ENCODE measurements around the gene UROS.

Gene UROS

DNA sequence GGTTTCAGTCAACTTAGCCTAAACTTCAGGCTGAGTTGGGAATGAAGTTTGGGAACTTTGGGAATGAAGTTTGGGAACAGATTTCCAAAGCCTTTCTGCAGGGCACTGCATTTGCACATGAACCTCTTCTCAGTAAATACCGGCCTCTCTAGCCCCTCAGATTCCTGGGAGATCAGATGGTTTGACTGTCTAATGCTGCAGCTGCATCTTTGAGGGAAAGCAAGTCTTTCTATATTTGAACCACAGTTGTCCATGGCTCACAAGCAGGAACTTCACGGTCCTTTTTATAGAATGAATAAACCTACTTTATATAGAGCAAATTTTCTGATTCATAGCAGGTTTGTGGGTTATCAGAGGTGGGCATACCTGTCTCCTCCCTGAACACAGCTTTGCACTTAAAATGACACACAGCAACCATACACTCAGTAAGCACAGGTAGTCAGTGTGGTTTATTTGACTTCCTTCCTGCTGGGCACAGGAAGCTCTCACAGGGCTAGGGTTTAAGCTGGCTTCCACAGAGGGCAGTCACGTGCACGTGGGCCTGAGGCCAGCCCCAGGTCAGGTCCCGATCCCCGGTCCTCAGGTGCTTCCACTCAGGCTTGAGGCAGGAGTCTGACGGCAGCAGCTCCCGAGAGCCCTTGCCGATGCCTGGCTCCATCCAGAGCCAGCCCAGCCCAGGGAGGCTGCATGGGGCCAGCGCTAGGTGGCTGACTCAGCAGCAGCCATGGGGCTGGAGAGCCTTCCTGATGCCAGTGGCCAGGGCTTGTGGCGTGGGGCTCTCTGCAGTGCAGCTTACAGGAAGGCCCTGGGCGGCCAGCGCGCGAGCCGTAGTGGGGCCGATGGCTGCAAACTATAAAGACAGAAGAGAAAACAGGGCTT, 34.7 kb downstream of the UROS start:
- DNase-seq (ENCODE audit: low read depth in 2 of 2): no peak

DNA sequence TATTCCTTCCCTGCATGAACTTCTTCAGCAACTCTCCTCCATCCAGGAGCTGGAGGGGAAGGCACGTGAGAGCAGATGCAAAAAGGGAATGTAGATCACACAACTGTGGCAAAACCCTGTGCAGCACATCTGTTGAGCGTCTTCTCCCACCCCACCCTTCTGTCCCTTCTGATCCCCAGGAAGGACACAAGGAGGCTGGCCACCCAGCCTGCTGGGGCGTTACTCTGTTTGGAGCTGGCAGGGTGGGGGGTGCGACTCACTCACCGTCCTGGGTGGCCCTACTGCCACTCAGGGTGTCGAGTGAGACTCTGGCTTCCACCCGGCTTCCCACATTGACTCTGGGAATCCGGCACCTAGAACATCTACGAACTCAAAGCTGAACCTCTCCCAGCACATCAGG, 37.3 kb downstream of the UROS start:
- DNase-seq (ENCODE audit: low read depth in 2 of 2): no peak

DNA sequence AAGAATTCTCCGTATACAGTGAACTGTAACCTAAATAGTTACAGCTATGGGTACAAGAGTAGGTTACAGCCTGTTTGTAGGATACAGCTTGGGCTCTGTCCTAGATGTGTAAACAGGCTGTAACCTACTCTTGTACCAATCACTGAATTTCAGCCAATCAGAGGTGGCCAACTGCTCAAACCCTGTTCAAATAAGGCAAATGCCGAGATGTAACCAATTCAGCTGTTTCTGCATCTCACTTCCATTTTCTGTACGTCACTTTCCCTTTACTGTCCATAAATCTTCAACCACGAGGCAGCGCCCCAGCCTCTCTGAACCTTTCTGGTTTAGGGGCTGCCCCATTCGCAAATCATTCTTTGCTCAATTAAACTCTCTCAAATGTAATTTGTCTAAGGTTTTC, 39.1 kb downstream of the UROS start:
- DNase-seq (ENCODE audit: low read depth in 2 of 2): no peak

DNA sequence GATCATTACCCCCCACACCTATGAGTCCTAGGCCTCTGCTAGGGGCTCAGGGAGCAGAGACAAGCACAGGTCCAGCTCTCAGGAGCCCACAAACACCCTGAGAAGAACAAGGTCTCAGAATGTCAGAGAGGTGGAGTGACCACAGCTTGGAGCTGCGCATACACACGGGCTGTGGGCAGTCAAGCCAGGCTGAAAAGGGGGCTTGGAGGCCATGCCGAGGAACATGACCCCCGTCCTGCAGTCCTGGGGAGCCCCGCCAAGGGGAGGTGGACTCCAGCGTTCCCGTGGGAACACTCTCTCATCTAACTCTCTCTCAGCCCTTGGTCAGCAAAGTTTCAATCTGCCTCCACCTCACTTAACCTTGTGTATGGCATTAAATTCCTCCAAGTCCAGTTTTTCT, 39.6 kb downstream of the UROS start:
- DNase-seq (ENCODE audit: low read depth in 2 of 2): no peak

DNA sequence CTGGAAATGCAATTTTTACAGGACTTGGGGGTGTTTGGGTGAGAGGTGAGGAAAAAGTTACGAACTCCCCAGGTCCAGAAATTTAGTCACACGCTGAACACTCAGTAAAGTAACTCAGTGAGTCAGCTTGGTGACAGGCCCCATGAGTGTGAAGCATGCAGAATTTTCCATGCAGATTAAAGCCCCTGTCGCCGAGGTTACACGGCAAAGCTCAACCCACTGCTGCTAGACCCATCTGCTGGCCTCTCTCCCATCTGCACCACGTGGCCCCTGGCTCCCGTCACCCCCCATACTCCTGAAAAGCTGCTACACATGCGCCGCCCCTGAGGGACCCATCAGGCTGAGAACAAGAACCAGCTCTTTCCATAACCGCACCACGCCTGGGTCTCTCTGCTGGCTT, 40.4 kb downstream of the UROS start:
- no peak for DNase-seq (ENCODE audit: low read depth in 2 of 2)

DNA sequence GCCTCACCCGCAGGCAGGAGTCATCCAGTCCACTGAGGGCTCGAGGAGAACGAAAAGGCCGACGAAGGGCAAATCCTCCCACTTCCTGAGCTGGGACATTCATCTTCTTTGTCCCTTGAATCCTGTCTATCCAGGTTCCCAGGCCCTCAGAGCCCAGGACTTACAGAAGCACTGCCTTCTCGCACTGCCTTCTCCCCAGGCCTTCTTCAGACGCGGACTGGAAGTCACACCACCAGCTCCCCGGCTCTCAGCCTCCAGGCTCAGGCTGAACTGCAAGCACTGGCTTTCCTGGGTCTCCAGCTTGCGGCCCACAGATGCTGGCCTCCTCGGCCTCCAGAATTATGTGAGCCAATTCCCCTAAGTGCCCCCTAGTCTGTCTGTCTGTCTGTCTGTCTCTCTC, 41.0 kb downstream of the UROS start:
- DNase-seq (ENCODE audit: low read depth in 2 of 2): no peak

DNA sequence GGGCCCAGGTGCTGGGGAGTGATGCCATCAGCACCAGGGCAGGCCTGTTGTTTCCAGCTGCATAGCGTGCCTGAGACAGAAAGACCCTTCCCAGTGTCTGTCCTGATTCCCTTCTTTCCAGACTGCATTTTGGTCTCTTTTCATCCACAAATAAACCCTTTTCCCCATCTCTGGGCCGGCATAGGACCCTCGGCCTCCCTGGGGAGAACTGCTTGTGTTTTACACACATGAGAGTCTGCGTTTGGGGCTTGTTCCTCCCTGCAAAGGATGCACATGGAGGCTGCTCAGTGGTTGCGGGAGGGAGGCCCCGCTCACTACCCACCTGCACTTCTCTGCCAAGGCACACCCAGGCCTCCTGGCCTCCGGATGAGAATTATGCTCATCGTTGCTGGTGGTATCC, 41.7 kb downstream of the UROS start:
- DNase-seq (ENCODE audit: low read depth in 2 of 2): no peak

DNA sequence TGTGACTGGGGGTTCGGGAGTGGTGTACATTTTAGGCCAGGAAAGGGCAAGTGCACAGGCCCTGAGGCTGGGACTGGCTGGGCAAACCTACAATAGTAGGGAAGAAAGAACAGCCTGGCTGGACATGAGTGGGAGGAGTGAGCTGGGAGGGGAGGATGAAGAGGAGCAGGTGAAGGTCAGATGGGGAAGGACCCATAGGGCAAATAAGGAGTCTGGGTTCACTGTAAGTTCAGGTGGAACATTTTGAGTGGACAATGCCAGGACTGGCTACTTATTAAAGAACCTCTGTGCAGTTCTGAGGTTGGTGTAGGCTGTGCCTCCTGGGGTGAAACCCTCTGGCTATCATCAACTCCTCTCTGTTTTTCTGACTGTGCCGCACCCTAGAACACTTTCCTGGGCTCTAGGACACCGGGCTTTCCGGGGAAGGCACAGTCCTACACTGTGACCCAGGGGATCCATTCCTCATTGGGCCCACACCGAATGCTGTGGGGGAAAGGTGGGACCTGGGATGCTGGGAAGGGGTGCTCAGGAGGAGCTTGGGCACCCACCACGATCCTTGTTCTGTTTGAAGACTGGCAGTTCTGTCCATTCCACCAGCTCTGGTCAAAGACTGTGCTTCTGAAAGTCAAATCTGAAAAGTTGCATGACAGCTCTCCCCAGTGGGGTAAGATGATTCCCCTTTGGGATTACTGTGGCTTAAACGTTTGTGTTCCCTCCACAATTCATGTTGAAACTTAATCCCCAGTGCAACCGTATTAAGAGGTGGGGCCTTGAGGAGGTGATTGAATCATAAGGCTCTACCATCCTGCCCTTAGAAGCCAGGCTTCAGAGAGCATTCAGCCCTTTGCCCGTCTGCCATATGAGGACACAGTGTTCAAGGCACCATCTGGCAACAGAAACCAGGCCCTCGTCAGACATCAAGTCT, 43.4 kb downstream of the UROS start:
- DNase-seq (ENCODE audit: low read depth in 2 of 2): no peak

DNA sequence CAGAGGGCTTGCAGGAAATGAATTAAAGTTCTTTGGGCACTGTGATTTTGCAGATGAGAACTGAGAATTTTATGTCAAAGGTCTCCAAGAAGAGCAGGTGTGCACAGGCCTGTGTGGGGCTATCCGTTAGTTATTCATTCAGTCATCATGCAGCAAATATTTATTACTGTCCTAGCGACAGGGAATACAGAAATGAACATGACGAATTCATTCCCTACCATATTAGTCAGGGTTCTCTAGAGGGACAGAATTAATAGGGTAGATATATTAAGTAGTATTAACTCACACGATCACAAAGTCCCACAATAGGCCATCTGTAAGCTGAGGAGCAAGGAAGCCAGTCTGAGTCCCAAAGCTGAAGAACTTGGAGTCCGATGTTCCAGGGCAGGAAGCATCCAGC, 44.5 kb downstream of the UROS start:
- no peak for DNase-seq (ENCODE audit: low read depth in 2 of 2)

DNA sequence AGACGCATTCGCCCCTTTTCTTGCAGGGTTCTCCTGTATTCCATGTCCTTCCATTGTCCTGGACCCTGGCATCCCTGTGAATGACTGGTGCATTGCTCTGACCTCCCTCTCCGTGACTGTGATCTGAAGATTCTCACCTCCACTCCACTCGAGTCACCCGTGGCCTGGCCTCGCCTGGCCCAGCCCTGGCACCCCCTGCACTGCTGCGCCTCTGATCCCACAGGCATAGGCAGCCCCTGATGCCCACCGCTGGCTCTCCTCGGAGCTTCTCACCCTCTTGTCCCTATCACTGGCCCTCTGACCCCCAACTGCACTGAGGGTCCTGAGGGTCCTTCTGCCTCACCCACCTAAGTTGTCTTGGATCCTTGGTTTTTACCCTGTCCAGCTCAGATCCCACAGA, 45.3 kb downstream of the UROS start:
- DNase-seq (ENCODE audit: low read depth in 2 of 2): no peak

DNA sequence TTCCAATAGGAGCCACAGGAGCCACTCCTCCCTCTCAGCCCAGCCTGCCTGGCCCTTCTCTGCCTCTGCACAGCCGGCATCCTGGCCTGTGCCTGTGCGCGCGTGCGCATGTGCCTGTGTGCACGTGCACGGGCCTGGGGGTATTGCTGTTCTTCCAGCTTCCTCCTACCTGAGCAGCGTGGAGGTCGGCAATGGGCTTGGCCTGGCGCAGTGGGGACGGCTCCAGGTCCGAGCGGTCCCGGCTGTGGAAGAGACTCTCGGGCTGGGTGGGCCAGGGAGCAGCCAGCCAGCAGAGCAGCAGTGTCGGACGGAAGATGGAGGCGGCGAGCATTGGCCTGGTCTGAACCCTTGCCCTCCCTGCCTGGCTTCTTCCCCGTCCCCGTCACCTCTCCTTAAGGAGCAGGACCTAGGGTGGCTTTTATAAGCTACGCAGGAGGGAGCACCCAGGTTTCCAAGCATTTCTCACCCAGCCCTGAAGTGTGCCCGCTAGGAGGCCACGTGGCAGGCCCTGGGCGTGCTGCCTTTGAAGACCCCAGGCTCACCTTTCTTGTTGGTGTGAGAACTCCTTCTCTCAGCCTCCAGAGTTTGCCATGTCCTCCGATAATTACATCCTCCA, 47.5 kb downstream of the UROS start, which contains the start of gene MMP21:
Gene MMP21 (minus strand): TSS at position 331 of the 616 bp plus-strand sequence. CDS start 0 bp downstream, at position 331.
- no peak for DNase-seq (ENCODE audit: low read depth in 2 of 2)

DNA sequence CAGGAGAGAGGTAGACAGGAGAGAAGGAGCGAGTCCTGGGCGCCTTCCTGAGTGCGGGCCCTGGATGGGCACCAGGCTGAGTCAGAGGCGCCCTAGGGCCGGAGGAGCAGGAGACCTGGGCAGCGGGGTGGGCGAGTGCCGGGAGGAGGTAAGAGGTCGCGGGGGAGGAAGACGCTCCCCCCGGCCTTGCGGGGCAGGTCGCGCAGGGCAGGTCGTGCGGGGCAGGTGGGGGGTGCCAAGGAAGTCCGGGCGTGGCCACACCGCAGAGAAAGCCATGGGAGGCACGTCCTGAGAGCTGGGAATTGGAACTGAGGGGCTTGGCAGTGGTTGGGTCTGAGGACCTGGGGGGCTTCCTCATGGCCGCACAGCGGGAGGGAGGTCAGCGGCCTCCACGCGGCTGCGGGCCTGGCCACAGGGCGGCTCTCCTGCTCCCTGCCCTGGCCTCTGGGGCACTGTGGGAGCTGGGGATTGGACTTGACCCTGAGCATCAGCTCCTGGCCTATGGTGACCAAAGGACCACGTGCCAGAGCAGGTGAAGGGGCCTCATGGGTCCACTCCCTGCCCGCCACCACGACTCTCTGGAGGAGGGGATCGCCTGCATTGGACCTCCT, 48.4 kb downstream of the UROS start:
- DNase-seq (ENCODE audit: low read depth in 2 of 2): no peak

DNA sequence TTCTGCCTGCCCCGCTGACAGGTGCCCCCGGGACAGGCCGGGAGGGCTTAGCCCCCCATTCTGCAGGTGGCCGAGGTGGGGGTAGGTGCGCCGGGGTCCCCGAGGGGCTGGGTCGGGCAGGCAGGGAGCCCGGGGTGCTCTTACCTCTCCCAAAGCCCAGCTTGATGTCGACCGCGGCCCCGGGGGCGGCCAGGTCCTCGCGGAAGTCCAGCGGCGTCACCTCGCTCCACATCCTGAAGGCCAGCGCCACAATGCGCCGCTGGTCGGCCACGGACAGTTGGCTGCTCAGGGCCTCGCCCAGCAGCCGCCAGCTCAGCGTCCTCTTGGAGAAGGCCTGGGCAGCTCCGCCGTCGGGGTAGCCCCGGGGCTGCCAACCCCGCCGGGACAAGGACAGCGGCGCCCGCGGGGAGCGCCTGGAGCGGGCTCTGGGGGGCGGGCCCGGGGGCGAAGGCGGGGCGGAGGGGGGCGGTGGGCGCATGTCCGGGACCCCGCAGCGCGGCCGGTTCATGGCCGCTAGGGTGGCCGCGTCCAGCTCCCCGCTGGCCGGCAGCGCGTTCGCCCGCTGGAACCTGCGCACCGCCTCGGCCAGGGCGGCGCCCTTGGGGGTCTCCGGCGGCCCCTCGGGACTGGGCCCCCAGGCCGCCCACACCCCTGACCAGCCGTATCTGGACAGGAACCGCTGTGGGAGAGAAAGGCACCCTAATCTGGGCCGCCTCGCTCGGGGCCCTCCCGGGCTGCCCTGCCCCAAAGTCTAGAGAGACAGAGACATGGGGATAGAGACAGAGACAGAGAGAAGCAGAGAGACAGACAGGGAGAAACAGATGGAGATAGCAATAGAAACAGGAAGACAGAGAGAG, 49.1 kb downstream of the UROS start:
- no peak for DNase-seq (ENCODE audit: low read depth in 2 of 2)

DNA sequence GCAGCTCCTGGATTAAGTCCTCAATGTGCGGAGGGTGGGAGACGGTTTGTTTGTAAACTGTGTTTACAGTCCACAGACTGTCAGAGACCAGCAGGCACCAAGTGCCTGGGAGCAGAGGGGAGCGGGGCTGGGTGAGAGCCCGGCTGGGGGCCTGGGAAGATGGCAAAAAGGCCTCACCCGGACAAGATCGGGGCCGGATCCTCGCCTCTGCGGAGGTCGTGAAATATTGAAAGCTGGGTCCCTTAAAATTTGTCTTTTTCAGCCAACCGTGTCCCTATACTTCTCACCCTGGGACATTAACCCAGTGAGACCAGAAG, 50.2 kb downstream of the UROS start:
- DNase-seq (ENCODE audit: low read depth in 2 of 2): no peak

DNA sequence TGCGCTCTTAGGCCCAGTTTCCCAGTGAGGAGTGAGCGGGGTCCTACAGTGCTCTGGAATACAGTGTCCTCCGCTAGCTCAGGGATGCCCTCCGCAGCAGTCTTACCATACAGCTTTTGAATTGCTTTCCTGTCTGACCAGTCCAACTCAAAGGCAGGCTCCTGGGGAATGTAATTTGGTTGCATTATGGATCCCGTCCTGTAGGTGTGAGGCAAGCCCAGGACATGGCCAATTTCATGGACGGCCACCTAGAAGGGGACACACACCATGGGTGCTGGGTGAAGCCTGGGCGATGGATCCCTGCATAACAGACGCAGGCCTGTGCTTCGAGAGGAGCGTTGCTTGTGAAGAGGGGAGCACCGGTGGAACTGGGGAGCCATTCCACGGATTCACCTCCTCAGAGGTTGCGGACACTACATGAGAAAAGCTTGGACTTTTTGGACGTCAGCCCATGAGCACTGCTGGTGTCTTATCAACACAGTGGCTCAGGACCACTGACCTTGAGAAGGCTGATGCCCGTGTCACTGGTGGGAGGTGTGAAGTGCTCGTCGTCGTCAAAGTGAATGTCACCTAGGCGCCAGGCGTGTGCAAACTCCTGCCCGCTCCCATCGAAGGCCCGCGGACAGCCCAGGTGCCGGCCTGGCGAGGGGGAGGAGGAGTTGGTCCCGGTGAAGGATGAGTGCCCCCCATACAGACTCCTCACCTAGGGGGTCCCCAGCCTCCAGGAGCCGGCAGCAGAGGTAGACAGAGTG, 50.8 kb downstream of the UROS start:
- no peak for DNase-seq (ENCODE audit: low read depth in 2 of 2)

DNA sequence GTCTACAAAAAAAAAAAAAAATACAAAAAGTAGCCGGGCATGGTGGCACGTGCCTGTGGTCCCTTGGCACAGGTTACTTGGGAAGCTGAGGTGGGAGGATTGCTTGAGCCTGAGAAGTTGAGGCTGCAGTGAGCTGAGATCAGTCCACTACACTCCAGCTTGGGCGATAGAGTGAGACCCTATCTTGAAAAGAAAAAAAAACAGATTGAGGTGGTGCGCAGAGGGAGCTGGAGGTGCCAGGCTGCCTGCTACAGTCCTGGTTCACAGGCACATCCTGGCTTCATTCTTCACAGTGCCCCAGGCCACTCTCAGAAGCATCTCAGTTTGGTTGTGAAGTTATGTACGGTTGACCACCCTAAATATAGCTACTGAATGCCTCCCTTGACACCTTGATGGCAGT, 52.2 kb downstream of the UROS start:
- no peak for DNase-seq (ENCODE audit: low read depth in 2 of 2)

DNA sequence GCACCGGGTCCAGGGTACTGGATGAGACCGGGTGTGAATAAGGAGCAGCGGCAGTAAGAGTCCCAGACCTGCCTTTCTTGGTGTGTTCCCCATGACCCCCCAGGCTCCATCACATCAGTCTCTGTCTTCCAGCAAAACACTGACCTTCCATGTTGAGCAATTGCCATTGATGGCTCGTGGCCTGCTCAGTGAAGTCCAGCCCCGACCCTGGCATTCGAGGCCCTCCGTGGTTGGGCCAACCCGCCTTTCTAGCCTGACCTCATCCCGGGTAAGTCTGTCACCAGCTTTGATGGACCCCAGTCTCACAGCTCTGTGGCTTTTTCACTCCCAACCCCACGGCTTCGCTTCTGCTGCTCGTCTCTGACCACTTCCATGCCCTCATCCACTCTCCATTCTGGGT, 53.9 kb downstream of the UROS start:
- DNase-seq (ENCODE audit: low read depth in 2 of 2): no peak

DNA sequence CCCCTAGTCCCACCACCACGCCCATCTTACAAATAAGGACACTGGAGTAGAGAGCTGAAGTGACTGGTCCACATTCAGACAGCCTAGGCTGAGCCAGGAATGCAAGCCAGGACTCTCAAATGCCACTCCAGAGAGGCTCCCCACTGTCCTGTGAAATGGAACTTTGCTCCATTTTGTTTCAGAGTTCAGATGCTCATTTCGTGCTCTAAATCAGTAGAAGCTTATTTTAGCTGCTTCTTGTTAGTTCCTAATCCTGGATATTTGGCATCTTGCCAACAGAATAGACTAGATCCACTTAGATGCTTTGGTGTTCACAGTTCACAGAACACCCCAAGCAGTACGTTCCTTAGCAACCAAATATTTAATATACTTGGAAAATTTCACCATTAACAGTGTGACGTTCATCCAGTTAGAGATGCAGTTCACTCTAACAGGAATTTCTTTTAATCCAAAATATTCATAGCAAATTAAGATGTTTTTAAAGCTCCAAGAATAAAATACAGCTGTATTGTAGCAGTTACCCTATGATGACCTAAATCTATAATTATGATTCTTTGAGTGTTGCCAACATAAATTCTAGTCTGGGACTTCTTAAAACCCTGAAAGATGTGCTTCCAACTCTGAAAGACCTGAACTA, 54.7 kb downstream of the UROS start:
- DNase-seq (ENCODE audit: low read depth in 2 of 2): no peak

DNA sequence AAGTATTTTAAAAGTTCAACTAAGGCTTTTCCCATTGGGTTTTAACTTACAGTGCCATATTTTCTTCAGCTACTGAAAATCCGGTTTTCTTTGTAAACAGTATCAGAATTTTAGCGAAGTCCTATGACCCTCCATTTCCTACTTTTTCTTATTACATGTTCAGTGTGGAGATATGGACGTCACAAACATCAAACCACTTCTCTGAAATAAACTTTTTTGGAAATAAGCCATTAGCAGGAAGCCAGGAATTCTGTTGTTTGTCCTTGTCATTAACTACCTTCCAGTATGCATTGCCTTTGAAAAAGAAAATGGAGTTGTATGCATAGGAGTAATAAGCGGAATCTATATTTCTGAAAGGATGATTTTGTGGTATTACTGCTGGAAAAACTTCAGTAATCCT, 56.5 kb downstream of the UROS start:
- no peak for DNase-seq (ENCODE audit: low read depth in 2 of 2)

DNA sequence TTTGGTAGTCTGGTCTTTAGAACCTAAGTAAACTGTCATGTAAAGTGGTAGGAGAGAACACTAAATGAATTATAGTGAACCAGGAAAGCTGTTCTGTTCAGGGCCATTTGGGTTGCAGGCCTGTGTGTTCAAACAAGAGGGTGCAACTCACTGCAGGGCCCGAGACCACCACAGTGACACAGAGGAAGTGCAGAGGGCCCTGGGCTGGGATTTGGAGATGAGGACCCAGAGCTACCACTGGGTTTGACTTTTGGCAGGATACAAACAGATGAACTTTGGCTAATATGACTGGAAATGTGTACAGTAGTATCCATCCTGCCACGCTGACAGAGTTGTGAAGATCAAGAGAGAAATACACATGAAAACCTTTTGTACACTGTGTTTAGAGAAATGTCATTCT, 57.2 kb downstream of the UROS start:
- no peak for DNase-seq (ENCODE audit: low read depth in 2 of 2)

All from stimulated activated CD8-positive, alpha-beta memory T cell treated with anti-CD3 and anti-CD28 coated beads, Interleukin-7, amount 100 ng/mL, for 4 hours (primary cell).